GM06990 (cell line): Measurements from ENCODE around the gene ARID1B.

Source experiments
- DNase-seq: peaks from one replicate; pipeline ENCODE4 v3.0.0-alpha.2; 2011; ENCODE audit not compliant: insufficient read length; ENCODE audit errors: extremely low read depth
- H3K27me3 ChIP-seq: replicated peaks from 2 replicates; pipeline ENCODE4 v1.6.0; 2011; ENCODE audit warnings: low read length; ENCODE audit not compliant: control insufficient read depth, insufficient read depth
- H3K36me3 ChIP-seq: 2 replicates; pipeline ENCODE4 v1.5.1; 2011; ENCODE audit warnings: low read length; ENCODE audit not compliant: control insufficient read depth, insufficient read depth
- H3K4me3 ChIP-seq: replicated peaks from 2 replicates; pipeline ENCODE4 v1.5.1; 2011; ENCODE audit warnings: low read depth, mild to moderate bottlenecking, control low read depth, low read length
- CTCF ChIP-seq: IDR thresholded peaks from 2 replicates; pipeline ENCODE4 v1.5.1; 2011; ENCODE audit warnings: low read length, control low read depth, mild to moderate bottlenecking, inconsistent platforms; ENCODE audit not compliant: insufficient read depth, poor library complexity, severe bottlenecking

Gene ARID1B

GRCh38 chr6:157187182-157188083 lies 410.3 kb downstream of the ARID1B start:
- Histone ChIP-seq H3K36me3 (peaks cover 34% of the 10 kb centered on the region), H3K4me3 (no peak overlapping the region), H3K27me3 (no peaks in the 10 kb centered on the region)
- DNase-seq = no peak
- TF ChIP-seq CTCF = no peak

GRCh38 chr6:157188213-157188612 lies 411.0 kb downstream of the ARID1B start:
- Histone ChIP-seq H3K36me3 (peaks cover 28% of the 10 kb centered on the region), H3K4me3 (no peak overlapping the region), H3K27me3 (no peaks in the 10 kb centered on the region)
- no peak for TF ChIP-seq CTCF
- no peak for DNase-seq

GRCh38 chr6:157193443-157193996 lies 416.3 kb downstream of the ARID1B start:
- no peak for TF ChIP-seq CTCF
- no peaks in the 10 kb centered on the region for H3K27me3 ChIP-seq
- DNase-seq = no peak
- H3K36me3 ChIP-seq = peaks cover 22% of the 10 kb centered on the region
- H3K4me3 ChIP-seq = no peak overlapping the region

- H3K36me3 ChIP-seq = peaks cover 23% of the 10 kb centered on the region
- no peak for DNase-seq
- no peak for TF ChIP-seq CTCF
Observed at GRCh38 chr6:157194110-157194509, 416.9 kb downstream of the ARID1B start.

GRCh38 chr6:157194643-157195042 lies 417.5 kb downstream of the ARID1B start:
- Histone ChIP-seq H3K4me3 (no peak overlapping the region), H3K27me3 (no peaks in the 10 kb centered on the region), H3K36me3 (peaks cover 22% of the 10 kb centered on the region)
- DNase-seq = no peak
- TF ChIP-seq CTCF = no peak

More at GRCh38 chr6:157194110-157194509, 416.9 kb downstream of the ARID1B start:
- no peaks in the 10 kb centered on the region for H3K27me3 ChIP-seq
- no peak overlapping the region for H3K4me3 ChIP-seq
